ENCODE measurements around the gene KIF26B.

GRCh38 chr1:245489838-245490237 is 335.1 kb downstream of the KIF26B start:
- TF ChIP-seq, protein P1, sequence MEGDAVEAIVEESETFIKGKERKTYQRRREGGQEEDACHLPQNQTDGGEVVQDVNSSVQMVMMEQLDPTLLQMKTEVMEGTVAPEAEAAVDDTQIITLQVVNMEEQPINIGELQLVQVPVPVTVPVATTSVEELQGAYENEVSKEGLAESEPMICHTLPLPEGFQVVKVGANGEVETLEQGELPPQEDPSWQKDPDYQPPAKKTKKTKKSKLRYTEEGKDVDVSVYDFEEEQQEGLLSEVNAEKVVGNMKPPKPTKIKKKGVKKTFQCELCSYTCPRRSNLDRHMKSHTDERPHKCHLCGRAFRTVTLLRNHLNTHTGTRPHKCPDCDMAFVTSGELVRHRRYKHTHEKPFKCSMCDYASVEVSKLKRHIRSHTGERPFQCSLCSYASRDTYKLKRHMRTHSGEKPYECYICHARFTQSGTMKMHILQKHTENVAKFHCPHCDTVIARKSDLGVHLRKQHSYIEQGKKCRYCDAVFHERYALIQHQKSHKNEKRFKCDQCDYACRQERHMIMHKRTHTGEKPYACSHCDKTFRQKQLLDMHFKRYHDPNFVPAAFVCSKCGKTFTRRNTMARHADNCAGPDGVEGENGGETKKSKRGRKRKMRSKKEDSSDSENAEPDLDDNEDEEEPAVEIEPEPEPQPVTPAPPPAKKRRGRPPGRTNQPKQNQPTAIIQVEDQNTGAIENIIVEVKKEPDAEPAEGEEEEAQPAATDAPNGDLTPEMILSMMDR (IDR thresholded peaks at IDR 0.05; ENCODE audit: low read length) = no peak
- no peak for TF ChIP-seq EZH2 (IDR thresholded peaks at IDR 0.05; ENCODE audit: borderline replicate concordance, low read length)
